Mesenchymal stem cell (in vitro differentiated cells and primary cell): ENCODE data around the gene AUTS2.

Source experiments
- DNase-seq: peaks from one replicate; pipeline ENCODE4 v3.0.0-alpha.2; 2013
- H2AFZ ChIP-seq: one replicate; pipeline ENCODE4 v1.6.1; 2013; ENCODE audit warnings: low read depth, mild to moderate bottlenecking, control low read depth, inconsistent platforms, low read length, moderate library complexity
- H2AK5ac ChIP-seq: 2 replicates; pipeline ENCODE4 v1.6.1; 2013; ENCODE audit warnings: low read length, moderate library complexity, mild to moderate bottlenecking, inconsistent platforms; ENCODE audit not compliant: severe bottlenecking
- H2BK120ac ChIP-seq: one replicate; pipeline ENCODE4 v1.6.1; 2013; ENCODE audit warnings: low read depth, mild to moderate bottlenecking, inconsistent platforms, low read length, moderate library complexity
- H2BK12ac ChIP-seq, 2 experiments: one replicate each; pipeline ENCODE4 v1.6.1; 2013; ENCODE audit warnings: inconsistent platforms in 2 of 2, low read length in 2 of 2, mild to moderate bottlenecking in 2 of 2, moderate library complexity in 2 of 2, control low read depth in 1 of 2
- H2BK15ac ChIP-seq: one replicate; pipeline ENCODE4 v1.6.1; 2013; ENCODE audit warnings: mild to moderate bottlenecking, low read depth, inconsistent platforms; ENCODE audit not compliant: poor library complexity, severe bottlenecking
- H2BK5ac ChIP-seq: 2 replicates; pipeline ENCODE4 v1.6.1; 2013; ENCODE audit warnings: low read depth, mild to moderate bottlenecking, low read length, control low read depth, inconsistent platforms; ENCODE audit not compliant: poor library complexity, severe bottlenecking
- H3K14ac ChIP-seq, 2 experiments: one replicate each; pipeline ENCODE4 v1.6.1; 2013; ENCODE audit warnings: inconsistent platforms in 2 of 2, low read length in 2 of 2, control low read depth in 1 of 2, mild to moderate bottlenecking in 1 of 2, moderate library complexity in 1 of 2
- H3K18ac ChIP-seq, 2 experiments: one replicate each; pipeline ENCODE4 v1.6.1; 2013; ENCODE audit warnings: inconsistent platforms in 2 of 2, low read length in 2 of 2, control low read depth in 1 of 2, low read depth in 1 of 2, mild to moderate bottlenecking in 1 of 2
- H3K23ac ChIP-seq, 2 experiments: one replicate each; pipeline ENCODE4 v1.6.1; 2013; ENCODE audit warnings: inconsistent platforms in 2 of 2, low read length in 2 of 2, mild to moderate bottlenecking in 2 of 2, moderate library complexity in 2 of 2, control low read depth in 1 of 2
- H3K27ac ChIP-seq: 2 replicates; pipeline ENCODE4 v1.5.1; 2013; ENCODE audit warnings: mild to moderate bottlenecking, moderate library complexity, low read length, control low read depth, inconsistent platforms; ENCODE audit not compliant: poor library complexity, severe bottlenecking
- H3K27me3 ChIP-seq, 2 experiments: 2 replicates each; pipeline versions ENCODE4 v1.6.1 to v1.7.0; 2013; ENCODE audit warnings: low read length in 2 of 2, mild to moderate bottlenecking in 2 of 2, moderate library complexity in 2 of 2, control low read depth in 1 of 2, inconsistent platforms in 1 of 2; ENCODE audit not compliant: control insufficient read depth in 1 of 2, insufficient read depth in 1 of 2
- H3K36me3 ChIP-seq, 2 experiments: 2 replicates each; pipeline versions ENCODE4 v1.6.1 to v1.7.0; 2013; ENCODE audit warnings: low read length in 2 of 2, control low read depth in 1 of 2, inconsistent platforms in 1 of 2, low read depth in 1 of 2, mild to moderate bottlenecking in 1 of 2; ENCODE audit not compliant: insufficient read depth in 2 of 2, control insufficient read depth in 1 of 2
- H3K4ac ChIP-seq, 2 experiments: one replicate each; pipeline ENCODE4 v1.6.1; 2013; ENCODE audit warnings: inconsistent platforms in 2 of 2, low read length in 2 of 2, mild to moderate bottlenecking in 2 of 2, moderate library complexity in 2 of 2, control low read depth in 1 of 2, low read depth in 1 of 2
- H3K4me1 ChIP-seq: 2 replicates; pipeline ENCODE4 v1.6.1; 2013; ENCODE audit warnings: low read depth, low read length, control low read depth; ENCODE audit not compliant: control insufficient read depth, insufficient read depth
- H3K4me2 ChIP-seq: 2 replicates; pipeline ENCODE4 v1.6.1; 2013; ENCODE audit warnings: low read length, mild to moderate bottlenecking, inconsistent platforms; ENCODE audit not compliant: poor library complexity, severe bottlenecking
- H3K4me3 ChIP-seq, 2 experiments: 2 replicates each; pipeline versions ENCODE4 v1.5.1 to v1.7.0; 2013; ENCODE audit warnings: low read length in 2 of 2, mild to moderate bottlenecking in 2 of 2, control low read depth in 1 of 2, low read depth in 1 of 2; ENCODE audit not compliant: insufficient read depth in 1 of 2
- H3K79me1 ChIP-seq: replicated peaks from 2 replicates; pipeline ENCODE4 v1.6.1; 2013; ENCODE audit warnings: mild to moderate bottlenecking, control low read depth, low read length, inconsistent platforms; ENCODE audit not compliant: poor library complexity, severe bottlenecking
- H3K9ac ChIP-seq: 2 replicates; pipeline ENCODE4 v1.7.0; 2013; ENCODE audit warnings: mild to moderate bottlenecking, low read length, moderate library complexity
- H3K9me3 ChIP-seq: 2 replicates; pipeline ENCODE4 v1.7.0; 2013; ENCODE audit warnings: mild to moderate bottlenecking, low read length; ENCODE audit not compliant: control insufficient read depth
- H4K8ac ChIP-seq: one replicate; pipeline ENCODE4 v1.6.1; 2013; ENCODE audit warnings: inconsistent platforms, mild to moderate bottlenecking, low read length, moderate library complexity
- H4K91ac ChIP-seq: one replicate; pipeline ENCODE4 v1.6.1; 2013; ENCODE audit warnings: mild to moderate bottlenecking, low read length, inconsistent platforms
- WGBS: methylation state at CpG from one replicate; pipeline ENCODE4 v1.1.7; 2013; ENCODE audit warnings: mixed read lengths; 5-methylcytosine and 5-hydroxymethylcytosine counted together

Gene AUTS2

DNA sequence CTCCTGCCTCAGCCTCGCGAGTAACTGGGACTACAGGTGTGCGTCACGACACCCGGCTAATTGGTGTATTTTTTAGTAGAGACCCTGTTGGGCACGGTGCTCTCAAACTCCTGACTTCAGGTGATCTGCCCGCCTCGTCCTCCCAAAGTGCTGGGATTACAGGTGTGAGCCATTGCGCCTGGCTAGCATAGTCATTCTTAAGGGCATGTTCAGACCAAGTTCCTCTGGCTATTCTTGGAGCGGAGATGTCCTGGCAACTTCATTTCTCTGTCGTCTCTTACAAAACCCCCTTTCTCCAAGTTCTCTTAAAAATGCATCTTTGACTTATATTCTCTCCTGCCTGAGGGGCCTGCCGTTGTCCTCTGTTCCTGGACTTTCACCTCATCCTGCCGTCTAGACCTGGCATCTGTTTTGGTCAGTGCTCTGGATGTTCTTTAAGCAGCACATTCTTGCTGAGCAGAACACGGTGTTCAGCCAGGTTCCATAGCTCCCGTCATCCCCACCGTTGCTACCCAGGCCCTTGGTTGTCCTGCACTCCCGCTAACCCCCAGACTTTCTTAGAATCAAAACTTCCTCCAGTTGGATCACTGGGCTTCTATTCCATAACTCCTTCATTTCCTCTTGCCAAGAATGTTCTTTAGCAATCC, 1023.8 kb downstream of the AUTS2 start:
- Histone ChIP-seq H4K8ac (no peak overlapping the region), H2BK15ac (no peak overlapping the region), H3K18ac (no peak overlapping the region), H2BK5ac (no peak overlapping the region), H3K4me2 (no peak overlapping the region), H3K9ac (no peak overlapping the region), H3K4me3 (no peak overlapping the region), H3K9me3 (no peaks in the 10 kb centered on the region), H3K27ac (no peak overlapping the region), H3K27me3 (peaks cover 0 to 14% of the 10 kb centered on the region in 2 experiments), H3K4me1 (peaks cover 2% of the 10 kb centered on the region), H3K79me1 (no peaks in the 10 kb centered on the region), H3K36me3 (no peaks in the 10 kb centered on the region), H2BK12ac (no peak overlapping the region), H3K23ac (no peak overlapping the region), H3K14ac (no peak overlapping the region), H2AFZ (no peak overlapping the region), H3K4ac (no peak overlapping the region), H2AK5ac (no peak overlapping the region), H4K91ac (no peak overlapping the region), H2BK120ac (no peak overlapping the region)
- no peak for DNase-seq
- WGBS: 91% methylated on average over 17 of the region's 17 CpGs

DNA sequence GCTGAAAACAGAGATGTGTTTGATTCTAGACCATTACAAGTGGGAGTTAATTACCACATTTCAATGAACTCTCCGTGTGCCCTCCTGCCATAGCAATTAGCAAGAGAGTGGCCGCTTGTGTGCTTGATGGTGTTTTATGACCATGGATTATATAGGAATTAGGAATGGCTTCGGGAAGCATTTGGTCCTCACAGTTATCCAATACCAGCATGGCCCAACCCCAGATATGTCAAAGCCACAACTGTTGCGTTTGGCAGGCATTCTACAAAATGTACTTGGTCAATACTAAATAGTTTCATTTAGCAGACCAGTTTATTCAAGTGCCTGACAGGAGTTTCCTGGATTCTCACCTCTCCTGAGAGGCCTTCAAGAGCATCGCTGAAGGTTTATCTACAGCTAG, 1024.7 kb downstream of the AUTS2 start:
- Histone ChIP-seq H3K14ac (no peak overlapping the region), H3K4me3 (no peak overlapping the region), H3K9me3 (no peaks in the 10 kb centered on the region), H3K4me1 (peaks cover 2% of the 10 kb centered on the region), H4K8ac (no peak overlapping the region), H2BK120ac (no peak overlapping the region), H3K4ac (no peak overlapping the region), H3K18ac (no peak overlapping the region), H3K4me2 (no peak overlapping the region), H2BK15ac (no peak overlapping the region), H4K91ac (no peak overlapping the region), H3K23ac (no peak overlapping the region), H3K79me1 (no peaks in the 10 kb centered on the region), H3K27me3 (peaks cover 0 to 15% of the 10 kb centered on the region in 2 experiments), H3K9ac (no peak overlapping the region), H2AFZ (no peak overlapping the region), H3K36me3 (no peaks in the 10 kb centered on the region), H2BK5ac (no peak overlapping the region), H2BK12ac (no peak overlapping the region), H2AK5ac (no peak overlapping the region), H3K27ac (no peak overlapping the region)
- 89% methylated on average over 4 of the region's 5 CpGs for WGBS
- no peak for DNase-seq

DNA sequence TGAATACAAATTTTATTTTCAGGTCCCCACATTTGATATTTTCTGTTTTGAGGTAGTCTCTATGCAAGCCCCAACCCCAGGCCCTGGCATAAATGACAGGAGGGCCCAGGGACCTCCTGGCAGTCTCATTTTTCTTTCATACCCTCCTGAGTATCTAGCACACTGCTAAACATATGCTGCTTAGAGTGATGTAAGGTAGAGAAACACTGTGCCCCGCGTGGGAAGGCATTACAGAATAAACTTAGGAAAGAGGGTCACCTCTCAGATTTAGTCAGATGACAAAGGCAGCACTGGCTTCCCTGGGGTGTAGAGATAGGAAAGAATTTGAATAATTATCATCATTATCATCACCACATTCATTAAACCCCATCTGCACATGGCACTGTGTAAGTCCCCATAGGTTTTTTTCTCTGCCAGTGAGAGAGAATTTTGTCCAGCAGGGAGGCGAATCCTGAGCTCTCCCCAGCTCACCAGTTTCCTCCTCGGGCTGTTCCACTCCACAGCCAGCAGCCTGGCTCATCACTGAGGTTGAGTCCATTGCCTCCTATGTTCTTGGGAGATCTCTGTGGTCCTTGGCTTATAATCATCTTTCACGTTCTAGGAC, 1026.3 kb downstream of the AUTS2 start:
- H4K91ac ChIP-seq: no peak overlapping the region
- no peak overlapping the region for H3K4me3 ChIP-seq

DNA sequence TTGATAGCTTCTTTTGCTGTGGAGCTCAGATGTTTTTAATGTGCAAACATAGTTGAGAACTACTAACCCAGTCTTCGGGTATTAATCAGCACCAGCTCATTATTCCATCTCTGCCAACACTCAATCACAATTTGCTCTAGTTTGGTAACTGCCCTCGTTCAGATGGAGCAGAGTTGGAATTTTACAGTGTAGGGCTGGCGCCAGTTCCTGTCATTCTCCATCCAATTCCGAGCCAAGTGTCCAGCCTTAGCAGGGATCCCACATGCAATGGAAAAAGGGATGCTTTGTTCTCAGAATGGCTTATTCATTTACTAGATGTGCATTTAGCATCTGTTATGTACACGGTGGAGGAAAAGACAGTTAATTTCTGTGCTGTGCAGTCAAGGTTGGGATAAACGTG, 1029.2 kb downstream of the AUTS2 start:
- Histone ChIP-seq H3K27ac (no peak overlapping the region), H2BK5ac (no peak overlapping the region), H2AFZ (no peak overlapping the region), H3K9ac (no peak overlapping the region), H4K8ac (no peak overlapping the region), H3K79me1 (no peaks in the 10 kb centered on the region), H2AK5ac (no peak overlapping the region), H3K4me2 (no peak overlapping the region), H4K91ac (no peak overlapping the region), H3K9me3 (no peaks in the 10 kb centered on the region), H3K4me3 (no peak overlapping the region), H3K4ac (no peak overlapping the region), H2BK120ac (no peak overlapping the region), H3K27me3 (peaks cover 0 to 9% of the 10 kb centered on the region in 2 experiments), H3K14ac (no peak overlapping the region), H2BK15ac (no peak overlapping the region), H2BK12ac (no peak overlapping the region), H3K4me1 (peaks cover 15% of the 10 kb centered on the region), H3K36me3 (no peaks in the 10 kb centered on the region), H3K23ac (no peak overlapping the region), H3K18ac (no peak overlapping the region)
- DNase-seq: no peak
- 89% methylated on average over 6 of the region's 6 CpGs for WGBS

More for the DNA sequence above, 1026.3 kb downstream of the AUTS2 start:
- Histone ChIP-seq H2BK12ac (no peak overlapping the region), H4K8ac (no peak overlapping the region), H3K14ac (no peak overlapping the region), H3K79me1 (no peaks in the 10 kb centered on the region), H3K36me3 (no peaks in the 10 kb centered on the region), H3K4ac (no peak overlapping the region), H3K27ac (no peak overlapping the region), H3K9me3 (no peaks in the 10 kb centered on the region), H2BK120ac (no peak overlapping the region), H3K18ac (no peak overlapping the region), H2AK5ac (no peak overlapping the region), H3K4me1 (no peaks in the 10 kb centered on the region), H2BK15ac (no peak overlapping the region), H2BK5ac (no peak overlapping the region), H2AFZ (no peak overlapping the region), H3K4me2 (no peak overlapping the region), H3K9ac (no peak overlapping the region), H3K27me3 (peaks cover 0 to 13% of the 10 kb centered on the region in 2 experiments), H3K23ac (no peak overlapping the region)
- WGBS: 90% methylated on average over 2 of the region's 5 CpGs
- DNase-seq: no peak
